Transverse colon (tissue), 4 donors: ENCODE data around the gene CHSY3. TPM values are rescaled to one million over a fixed set of nuclear protein-coding genes. Genes with fewer than 3 reads are reported as not detected.

Source experiments
- DNase-seq: peaks from one replicate; pipeline ENCODE4 v3.0.0-alpha.2; 2019
- H3K27ac ChIP-seq, 4 donors: fragments of 200-600 bp; sonication (generic); 2 replicates each; pipeline ENCODE4 v1.5.1; 2016 to 2018; ENCODE audit warnings: inconsistent platforms in 4 of 4
- H3K27me3 ChIP-seq: fragments of 200-600 bp; sonication (generic); 2 replicates; pipeline ENCODE4 v1.5.1; 2017; ENCODE audit warnings: inconsistent platforms
- H3K36me3 ChIP-seq, 4 donors: fragments of 200-600 bp; sonication (generic); 2 replicates each; pipeline ENCODE4 v1.5.1; 2017 to 2019; ENCODE audit warnings: inconsistent platforms in 4 of 4
- H3K4me1 ChIP-seq, 4 donors: fragments of 200-600 bp; sonication (generic); 2 replicates each; pipeline ENCODE4 v1.5.1; 2017 to 2020; ENCODE audit warnings: inconsistent platforms in 4 of 4
- H3K4me3 ChIP-seq, 4 donors: fragments of 200-600 bp; sonication (generic); 1 replicate in 1 of 4; 2 replicates in 3 of 4; pipeline versions ENCODE4 v1.5.1 to v1.6.1; 2017 to 2019; ENCODE audit warnings: inconsistent platforms in 4 of 4
- H3K9me3 ChIP-seq, 2 donors: fragments of 200-600 bp; sonication (generic); 2 replicates each; pipeline ENCODE4 v1.5.1; 2017 to 2019; ENCODE audit warnings: inconsistent platforms in 2 of 2
- CTCF ChIP-seq, 5 experiments: fragments of 200-600 bp in 3 of 5; fragments of 450-650 bp in 2 of 5; sonication (generic) in 3 of 5; IDR thresholded peaks; 1 replicate in 2 of 5; 2 replicates in 3 of 5; pipeline ENCODE4 v1.5.1; 2016 to 2017; ENCODE audit warnings: antibody characterized with exemption in 5 of 5, inconsistent platforms in 3 of 5, mild to moderate bottlenecking in 2 of 5, moderate library complexity in 1 of 5
- EP300 ChIP-seq: sonication (generic); formaldehyde crosslinking; IDR thresholded peaks from one replicate; pipeline ENCODE4 v1.6.1; 2017; ENCODE audit warnings: antibody characterized with exemption, low read depth
- POLR2A ChIP-seq: fragments of 450-650 bp; IDR thresholded peaks from one replicate; pipeline ENCODE4 v1.6.1; 2016; ENCODE audit warnings: antibody characterized with exemption, mild to moderate bottlenecking, moderate library complexity
- POLR2AphosphoS5 ChIP-seq, 3 donors: sonication (generic); formaldehyde crosslinking; IDR thresholded peaks; one replicate each; pipeline ENCODE4 v1.6.1; 2016; ENCODE audit warnings: antibody characterized with exemption in 3 of 3
- WGBS, 2 donors: methylation state at CpG; one replicate each; pipeline ENCODE4 v1.1.5; 2018; ENCODE audit warnings: low coverage in 1 of 2; 5-methylcytosine and 5-hydroxymethylcytosine counted together
- in situ Hi-C, 4 donors: fragments of 200-750 bp; cut with MboI; loops; one replicate each; pipeline versions ENCODE4 v1.15.0 to v1.15.1; 2017; ENCODE audit warnings: low sequenced_read_pairs in 3 of 4, low pct_ligation_motif_present in 1 of 4, low pct_unique_long_range_greater_than_20kb in 1 of 4
- intact Hi-C: fragments of 100-400 bp; cut with DNase I; formaldehyde crosslinking; loops from one replicate; pipeline ENCODE4 v1.15.1; 2023; ENCODE audit warnings: low total_unique reads
- total RNA-seq, 4 donors: library from RNA; depleted of rRNA; stranded (reverse); fragments of >200 nt; gene quantifications; one replicate each; pipeline ENCODE4 v1.1.0, GENCODE V29; 2016

Gene CHSY3
- total RNA-seq, 4 donors from 2014 or later: 0.27 to 0.79 (median 0.49) TPM

- intact Hi-C loops: no loop called here
- no peaks in the 10 kb centered on the region for H3K4me1 ChIP-seq
- in situ Hi-C loops: no loop called here
- 59 to 77% methylated on average over 3 of the region's 3 CpGs for WGBS, 2 donors
- no peaks in the 10 kb centered on the region for H3K36me3 ChIP-seq
- no peak overlapping the region for H3K27ac ChIP-seq
- no peaks in the 10 kb centered on the region for H3K27me3 ChIP-seq
- DNase-seq: no peak
- no peak for TF ChIP-seq POLR2AphosphoS5 (IDR thresholded peaks at IDR 0.05)
- TF ChIP-seq EP300: no peak
- no peak for TF ChIP-seq CTCF (IDR thresholded peaks at IDR 0.05)
- TF ChIP-seq POLR2A: no peak
- H3K9me3 ChIP-seq: peaks cover 0 to under 1% of the 10 kb centered on the region in 2 donors
- no peak overlapping the region for H3K4me3 ChIP-seq
Measured at GRCh38 chr5:129991780-129992179, 87.5 kb downstream of the CHSY3 start.

GRCh38 chr5:129996896-129997295 lies 92.6 kb downstream of the CHSY3 start:
- no peak for DNase-seq
- in situ Hi-C loops: no loop called here
- no peak for TF ChIP-seq EP300
- no peak for TF ChIP-seq POLR2A
- no peak for TF ChIP-seq CTCF (IDR thresholded peaks at IDR 0.05)
- no peak for TF ChIP-seq POLR2AphosphoS5 (IDR thresholded peaks at IDR 0.05)

GRCh38 chr5:130000460-130000859 lies 96.2 kb downstream of the CHSY3 start:
- Histone ChIP-seq H3K4me1 (no peaks in the 10 kb centered on the region), H3K36me3 (no peaks in the 10 kb centered on the region), H3K27ac (no peak overlapping the region), H3K9me3 (no peaks in the 10 kb centered on the region), H3K4me3 (no peak overlapping the region), H3K27me3 (no peaks in the 10 kb centered on the region)
- TF ChIP-seq CTCF (IDR thresholded peaks at IDR 0.05): no peak
- TF ChIP-seq POLR2A: no peak
- no peak for TF ChIP-seq EP300
- intact Hi-C loops (no loop called here), in situ Hi-C loops (no loop called here)
- 75 to 89% methylated on average over 3 to 4 of the region's 4 CpGs for WGBS, 2 donors
- no peak for DNase-seq

More at GRCh38 chr5:129996896-129997295, 92.6 kb downstream of the CHSY3 start:
- H3K27me3 ChIP-seq: no peaks in the 10 kb centered on the region
- intact Hi-C loops: no loop called here
- no peak overlapping the region for H3K4me3 ChIP-seq
- H3K36me3 ChIP-seq: no peaks in the 10 kb centered on the region
- no peaks in the 10 kb centered on the region for H3K4me1 ChIP-seq
- no peaks in the 10 kb centered on the region for H3K9me3 ChIP-seq
- H3K27ac ChIP-seq: no peak overlapping the region

GRCh38 chr5:130002183-130002582 lies 97.9 kb downstream of the CHSY3 start:
- DNase-seq: no peak
- WGBS, 2 donors: 68 to 100% methylated on average over 1 to 2 of the region's 3 CpGs
- H3K27me3 ChIP-seq: no peaks in the 10 kb centered on the region
- no peaks in the 10 kb centered on the region for H3K9me3 ChIP-seq
- no peak for TF ChIP-seq POLR2AphosphoS5 (IDR thresholded peaks at IDR 0.05)
- no peak for TF ChIP-seq EP300
- no peak for TF ChIP-seq POLR2A
- TF ChIP-seq CTCF (IDR thresholded peaks at IDR 0.05): no peak
- H3K4me1 ChIP-seq: no peaks in the 10 kb centered on the region
- no peaks in the 10 kb centered on the region for H3K36me3 ChIP-seq
- H3K4me3 ChIP-seq: no peak overlapping the region
- no peak overlapping the region for H3K27ac ChIP-seq
- in situ Hi-C loops: no loop called here
- intact Hi-C loops: no loop called here
